HepG2 (cell line): ENCODE measurements around the gene TUBGCP3.

Source experiments
- AGO1 ChIP-seq: fragments of 200-400 bp; formaldehyde crosslinking; IDR thresholded peaks from 2 replicates; pipeline ENCODE4 v1.6.1; 2017; ENCODE audit warnings: mild to moderate bottlenecking, low read depth, low read length, moderate library complexity; ENCODE audit not compliant: poor library complexity, severe bottlenecking
- EZH2 ChIP-seq: conservative IDR thresholded peaks from 2 replicates; pipeline ENCODE4 v1.6.1; 2012; ENCODE audit warnings: mild to moderate bottlenecking, low read depth, low read length, moderate library complexity
- FOXK2 ChIP-seq: fragments of 450-650 bp; IDR thresholded peaks from 2 replicates; pipeline ENCODE4 v1.6.1; 2016
- REST ChIP-seq, 2 experiments: IDR thresholded peaks; 2 replicates each; pipeline ENCODE4 v1.6.1; 2011 to 2012; ENCODE audit warnings: low read length in 2 of 2, borderline replicate concordance in 1 of 2, low read depth in 1 of 2, mild to moderate bottlenecking in 1 of 2, moderate library complexity in 1 of 2
- RNF2 ChIP-seq: fragments of 450-650 bp; conservative IDR thresholded peaks from 2 replicates; pipeline ENCODE4 v1.6.1; 2016; ENCODE audit warnings: low read depth
- TCF12 ChIP-seq, 2 experiments: fragments of 450-650 bp in 1 of 2; sonication (generic) in 1 of 2; formaldehyde crosslinking in 1 of 2; IDR thresholded peaks; 2 replicates each; pipeline versions ENCODE4 v1.6.1 to v1.8.0; 2017 to 2022; ENCODE audit warnings: antibody characterized with exemption in 1 of 2, mild to moderate bottlenecking in 1 of 2, missing genetic modification reagents in 1 of 2, moderate library complexity in 1 of 2
- ZNF496 ChIP-seq: sonication (generic); formaldehyde crosslinking; IDR thresholded peaks from 2 replicates; pipeline ENCODE4 v1.8.1; 2023; ENCODE audit warnings: mild to moderate bottlenecking, moderate library complexity, missing genetic modification reagents; ENCODE audit not compliant: insufficient replicate concordance
- ZNF609 ChIP-seq: sonication (generic); formaldehyde crosslinking; IDR thresholded peaks from 2 replicates; pipeline ENCODE4 v1.4.0; 2020; ENCODE audit warnings: mild to moderate bottlenecking, missing genetic modification reagents, borderline replicate concordance

GRCh38 chr13:112462408-112462807 lies 125.5 kb downstream of the TUBGCP3 start:
- TF ChIP-seq ZNF496 (CRISPR knock-in tag) (no peak), REST (IDR thresholded peaks at IDR 0.05; ENCODE audit: borderline replicate concordance in 1 of 2, low read depth in 1 of 2, low read length in 2 of 2) (no peak), RNF2 (no peak), AGO1 (no peak), EZH2 (no peak), TCF12 (IDR thresholded peaks at IDR 0.05) (no peak), TCF12 (CRISPR knock-in tag; IDR thresholded peaks at IDR 0.05) (no peak), FOXK2 (no peak), ZNF609 (CRISPR knock-in tag) (no peak)
